Islet of Langerhans (tissue), 1 donor: ENCODE results near the gene PSMB2.

Experiments used
- FAIRE-seq: peaks from one replicate; lab custom pipeline; 2011; peaks lifted over from hg19 to GRCh38; lab: Jason Lieb, UNC

PSMB2 gene

GRCh38 chr1:35556484-35557117, 84.7 kb downstream of the PSMB2 start:
- no peak for FAIRE-seq

- peak; percentile 96 for FAIRE-seq
Measured at GRCh38 chr1:35555601-35556477, 85.5 kb downstream of the PSMB2 start.

- no peak for FAIRE-seq
Measured at GRCh38 chr1:35555212-35555584, 86.1 kb downstream of the PSMB2 start.

- peak; percentile 49 for FAIRE-seq
Measured at GRCh38 chr1:35554266-35555211, 86.8 kb downstream of the PSMB2 start.

- FAIRE-seq = no peak
Measured at GRCh38 chr1:35553851-35554250, 87.5 kb downstream of the PSMB2 start.
